GM21515 (cell line): ENCODE measurements around the gene ATMIN.

Experiments
- ATAC-seq: cut with Tn5 transposase; IDR thresholded peaks from one replicate; pipeline ENCODE4 v1.9.1; 2021; ENCODE audit not compliant: unreplicated experiment

ATMIN gene

DNA sequence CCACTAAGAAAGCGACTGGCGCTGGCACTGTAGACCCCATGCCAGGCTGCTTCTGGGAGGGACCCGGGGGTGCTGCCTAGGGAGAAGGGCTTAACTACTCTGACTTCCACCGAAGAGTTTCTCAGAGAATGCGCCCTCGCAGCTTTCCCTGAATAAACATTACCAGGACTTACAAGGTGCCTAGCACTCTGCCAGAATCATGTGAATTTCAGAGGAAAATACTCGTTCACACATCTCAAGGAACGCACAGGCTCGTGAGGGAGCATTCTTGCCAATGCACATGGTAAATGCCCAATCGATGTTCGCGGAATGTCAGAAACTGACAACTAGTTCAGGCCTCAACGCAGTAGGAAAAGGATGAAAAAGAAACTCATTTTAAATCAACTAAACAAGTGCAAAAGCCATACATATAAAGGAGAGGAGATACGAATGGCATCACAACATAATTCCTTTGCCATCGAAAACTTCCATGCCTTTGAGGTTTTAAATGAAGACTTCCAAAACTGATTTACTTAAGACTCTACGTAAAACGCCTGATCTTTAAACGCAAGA lies 30.0 kb upstream of the ATMIN start:
- no peak for ATAC-seq

DNA sequence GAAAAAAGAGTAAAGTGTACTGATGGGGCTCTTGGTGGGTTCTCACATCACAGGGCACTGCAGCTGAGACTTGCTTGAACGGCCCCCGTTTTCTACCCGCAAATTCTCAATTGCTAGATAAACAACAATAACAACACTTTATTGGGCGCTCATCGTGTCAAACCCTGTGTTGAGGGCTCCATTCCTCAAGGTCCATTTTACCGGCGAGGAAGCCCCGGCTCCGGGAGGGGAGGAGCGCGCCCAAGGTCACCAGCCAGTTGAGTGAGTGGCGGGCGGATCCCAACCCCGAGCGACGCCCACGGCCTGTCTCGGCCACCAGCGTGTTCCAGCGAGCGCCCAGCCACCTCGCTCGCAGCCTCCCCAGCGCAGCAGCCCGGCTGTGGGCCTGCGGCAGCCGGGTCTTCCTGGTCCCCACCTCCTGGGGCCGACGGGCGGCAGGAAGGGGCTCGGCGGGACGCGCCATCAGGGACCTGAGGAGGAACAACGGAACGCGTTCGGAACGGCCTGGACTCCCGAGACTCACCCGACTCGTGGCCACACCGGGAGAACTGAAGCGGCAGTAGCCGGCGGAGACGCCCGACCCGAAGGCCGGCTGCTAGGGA lies 29.3 kb upstream of the ATMIN start:
- ATAC-seq = peak; percentile 29

DNA sequence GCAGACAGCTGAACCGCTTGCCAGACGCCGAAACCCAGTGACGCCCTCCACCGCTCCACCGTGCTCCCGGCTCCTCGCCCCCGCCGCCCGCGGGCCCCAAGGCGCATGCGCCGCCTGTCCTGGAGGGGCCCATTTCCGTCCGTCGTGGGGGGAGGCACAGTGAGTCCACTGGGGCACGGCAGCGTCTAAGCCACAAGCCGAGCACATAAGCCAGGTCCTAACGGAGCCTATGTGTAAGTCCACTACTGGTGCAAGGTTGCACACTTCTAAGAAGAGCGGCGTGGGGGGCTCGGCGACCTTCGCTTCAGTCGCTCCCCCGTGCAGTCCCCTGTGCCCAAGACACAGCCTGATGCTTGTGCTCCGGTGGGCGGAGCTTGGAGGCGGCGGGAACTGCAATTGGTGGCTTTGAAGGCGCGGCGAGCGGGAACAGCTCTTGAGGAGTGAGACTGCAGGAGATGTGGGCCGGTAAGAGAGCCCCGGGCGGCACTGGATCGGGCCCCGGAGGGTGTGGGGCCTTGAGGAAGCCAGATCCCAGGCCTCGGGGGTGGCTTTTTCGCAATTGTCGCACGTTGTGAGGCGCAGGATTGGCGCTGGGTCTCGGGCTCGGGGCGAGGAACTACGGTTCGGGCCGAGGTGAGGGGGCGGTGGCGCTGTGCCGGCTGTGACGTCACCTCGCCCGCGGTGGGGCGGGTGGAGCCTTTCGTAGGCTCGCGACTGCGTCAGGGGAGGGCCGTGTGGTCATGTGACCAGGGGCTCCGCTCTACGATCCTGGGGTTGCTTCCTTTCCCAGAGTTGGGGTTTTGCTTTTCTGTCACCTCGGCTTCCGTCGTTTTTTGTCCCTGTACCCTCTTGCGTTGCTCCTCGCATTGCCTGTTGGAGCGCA lies 28.6 kb upstream of the ATMIN start, which contains the start of the genes CENPN and CMC2:
TSS of gene CENPN (plus strand) at position 402 of the 883 bp plus-strand sequence. CDS start 4,726 bp downstream, outside the sequence.
TSS of gene CMC2 (minus strand) at position 73 of the 883 bp plus-strand sequence. CDS start 9,491 bp downstream, outside the sequence.
- ATAC-seq = peak; percentile 83

DNA sequence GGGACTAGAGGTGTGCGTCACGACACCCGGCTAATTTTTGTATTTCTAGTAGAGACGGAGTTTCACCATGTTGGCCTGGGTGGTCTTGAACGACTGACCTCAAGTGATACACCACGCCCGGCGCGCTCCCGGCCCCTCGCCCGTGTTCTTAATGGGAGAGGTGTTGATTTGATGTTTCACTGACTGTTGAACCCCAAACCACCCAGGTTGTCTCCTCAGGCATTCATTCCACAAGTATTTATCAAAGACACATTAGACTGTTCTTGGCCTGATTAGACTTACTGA lies 27.2 kb upstream of the ATMIN start:
- ATAC-seq = no peak

DNA sequence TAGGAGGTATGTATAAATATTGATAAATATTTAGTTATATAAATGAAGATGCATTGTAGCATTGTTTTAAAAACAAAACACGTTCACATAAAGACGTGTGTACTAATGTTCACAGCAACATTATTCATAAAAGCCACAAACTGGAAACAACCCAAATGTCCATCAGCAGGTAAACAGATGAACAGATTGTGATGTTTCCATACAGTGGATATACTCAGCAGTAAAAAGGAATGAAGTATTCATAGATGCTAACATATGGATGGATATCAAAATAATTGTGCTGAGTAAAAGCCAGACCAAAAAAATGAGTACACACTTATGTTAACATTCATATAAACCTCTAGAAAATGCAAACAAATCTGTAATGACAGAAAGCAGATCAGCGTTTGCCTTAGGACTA lies 22.7 kb upstream of the ATMIN start:
- no peak for ATAC-seq

DNA sequence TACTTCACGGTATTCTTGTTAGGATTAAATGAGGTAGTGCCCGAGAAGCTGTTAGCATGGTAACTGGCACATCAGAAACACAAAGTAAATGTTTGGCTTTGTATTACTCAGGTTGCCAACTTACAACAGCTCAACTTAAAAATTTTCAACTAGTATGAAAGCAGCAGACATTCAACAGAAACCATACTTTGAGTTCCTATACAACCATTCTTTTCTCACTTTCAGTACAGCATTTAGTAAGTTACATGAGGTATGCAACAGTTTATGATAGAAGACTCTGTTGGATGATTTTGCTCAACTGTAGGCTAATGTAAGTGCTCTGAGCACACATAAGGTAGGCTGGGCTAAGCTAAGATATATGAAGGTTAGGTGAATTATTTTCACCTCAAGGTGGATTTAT lies 21.0 kb upstream of the ATMIN start:
- no peak for ATAC-seq

DNA sequence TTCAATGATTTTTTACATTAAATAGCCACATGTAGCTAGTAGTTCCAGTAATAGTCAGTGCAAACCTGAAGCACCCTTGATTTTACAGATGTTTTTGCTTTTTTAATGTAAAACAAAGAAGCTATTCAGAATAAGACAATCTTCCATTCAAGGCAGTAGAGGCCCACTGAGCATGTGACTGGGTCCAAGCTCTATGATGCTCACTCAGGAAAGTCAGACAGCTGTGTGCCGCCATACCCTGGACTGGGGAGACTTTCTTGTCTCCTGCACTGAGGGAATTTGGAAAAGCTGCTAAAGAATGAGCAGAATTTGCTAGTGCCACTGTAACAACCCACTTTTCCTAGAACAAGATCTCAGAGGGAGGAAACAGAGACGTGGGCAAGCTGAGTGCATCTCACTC lies 17.1 kb upstream of the ATMIN start:
- ATAC-seq = no peak

DNA sequence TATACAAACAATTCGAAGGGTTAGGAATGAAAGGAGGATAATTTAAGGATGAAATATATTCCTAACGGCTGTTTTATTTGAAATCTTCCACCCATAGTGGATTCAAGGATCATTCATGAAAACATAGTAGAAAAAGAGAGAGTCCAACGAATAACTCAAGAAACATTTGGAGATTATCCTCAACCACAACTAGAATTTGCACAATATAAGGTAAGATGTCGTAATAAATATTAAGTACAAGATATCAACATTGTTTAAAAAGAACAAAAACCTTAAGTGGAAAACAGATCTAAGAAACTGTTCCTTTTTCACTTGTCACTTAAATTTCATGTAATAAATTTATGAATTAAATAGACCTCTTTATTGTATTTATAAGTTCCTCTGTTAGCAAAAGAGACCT lies 9.2 kb upstream of the ATMIN start:
- ATAC-seq = no peak

DNA sequence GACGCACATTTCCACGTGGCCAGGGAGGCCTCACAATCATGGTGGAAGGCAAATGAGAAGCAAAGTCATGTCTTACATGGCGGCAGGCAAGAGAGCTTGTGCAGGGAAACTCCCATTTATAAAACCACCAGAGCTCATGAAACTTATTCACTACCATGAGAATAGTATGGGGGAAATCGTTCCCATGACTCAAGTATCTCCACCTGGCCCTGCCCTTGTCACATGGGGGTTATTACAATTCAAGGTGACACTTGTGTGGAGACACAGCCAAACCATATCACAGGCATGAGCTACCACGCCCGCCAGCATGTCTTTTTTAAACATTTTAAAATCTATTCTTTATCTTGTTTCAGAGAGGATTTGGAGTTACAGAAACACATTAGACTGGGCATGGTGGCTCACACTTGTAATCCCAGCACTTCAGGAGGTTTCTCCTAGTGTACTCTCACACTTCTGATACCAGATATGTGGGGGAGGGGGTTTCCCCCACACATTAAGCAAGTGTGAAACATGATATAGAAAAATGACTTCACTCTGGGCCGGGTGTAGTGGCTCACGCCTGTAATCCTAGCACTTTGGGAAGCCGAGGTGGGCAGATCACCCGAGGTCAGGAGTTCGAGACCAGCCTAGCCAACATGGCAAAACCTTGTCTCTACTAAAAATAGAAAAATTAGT lies 5.6 kb upstream of the ATMIN start:
- no peak for ATAC-seq

DNA sequence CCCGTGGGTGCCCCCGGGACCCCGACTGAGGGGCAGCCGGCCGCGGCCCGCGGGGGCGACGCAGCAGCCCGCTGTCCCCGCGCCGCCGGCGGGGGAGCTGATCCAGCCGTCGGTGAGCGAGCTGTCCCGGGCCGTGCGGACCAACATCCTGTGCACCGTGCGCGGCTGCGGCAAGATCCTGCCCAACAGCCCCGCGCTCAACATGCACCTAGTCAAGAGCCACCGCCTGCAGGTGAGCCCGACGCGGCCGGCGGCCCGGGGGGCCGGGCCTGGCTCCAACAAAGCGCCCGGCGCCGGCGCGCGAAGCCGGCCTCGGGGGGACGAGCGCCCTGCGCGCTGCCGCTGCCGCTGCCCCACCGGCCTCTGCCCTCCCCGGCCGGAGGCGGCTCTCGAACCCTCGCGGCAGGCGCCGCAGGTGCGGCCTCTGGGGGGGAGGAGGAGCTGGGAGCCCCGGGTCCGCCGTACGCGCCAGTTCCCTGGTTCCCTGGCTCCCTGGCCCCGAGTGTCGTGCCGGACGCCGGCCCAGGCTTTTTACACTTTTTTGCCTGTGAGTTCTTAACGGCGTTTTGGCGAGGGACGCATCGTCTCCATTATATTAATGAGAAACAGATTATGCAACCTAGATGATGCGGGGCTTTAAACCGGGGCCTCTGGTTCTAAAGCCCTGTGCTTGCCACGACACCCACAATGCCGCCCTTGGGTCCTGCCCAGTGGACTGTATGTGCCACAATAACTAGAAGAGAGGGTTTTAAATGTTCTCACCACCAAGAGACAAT lies 521 bp downstream of the ATMIN start:
- peak; percentile 58 for ATAC-seq

DNA sequence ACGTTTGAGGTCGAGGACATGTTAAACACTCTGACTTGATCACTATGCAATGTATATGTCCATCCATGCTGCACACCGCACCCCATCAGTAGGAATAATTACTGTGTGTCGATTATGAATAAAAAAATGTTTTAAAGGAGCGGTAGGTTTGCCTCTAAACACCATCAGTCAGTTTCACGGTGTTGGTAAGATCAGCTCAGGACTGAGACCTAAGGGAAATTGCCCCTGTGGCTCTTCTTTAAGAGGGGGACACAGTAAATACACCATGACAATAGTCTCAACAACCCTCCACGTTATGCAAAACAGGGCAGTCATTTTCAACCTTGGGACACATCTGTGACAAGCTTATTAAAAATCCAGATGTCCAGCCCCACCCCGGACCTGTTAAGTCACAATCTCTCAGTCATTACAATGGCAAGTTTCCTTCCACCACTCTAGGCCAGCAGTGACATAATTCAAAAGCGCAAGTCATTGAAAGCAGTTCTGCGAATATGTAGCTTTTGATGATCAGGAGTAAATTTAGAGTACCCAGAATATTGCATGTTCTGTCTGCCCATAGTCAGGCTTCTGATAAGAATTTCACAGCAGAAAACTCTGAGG lies 1.2 kb downstream of the ATMIN start:
- no peak for ATAC-seq

DNA sequence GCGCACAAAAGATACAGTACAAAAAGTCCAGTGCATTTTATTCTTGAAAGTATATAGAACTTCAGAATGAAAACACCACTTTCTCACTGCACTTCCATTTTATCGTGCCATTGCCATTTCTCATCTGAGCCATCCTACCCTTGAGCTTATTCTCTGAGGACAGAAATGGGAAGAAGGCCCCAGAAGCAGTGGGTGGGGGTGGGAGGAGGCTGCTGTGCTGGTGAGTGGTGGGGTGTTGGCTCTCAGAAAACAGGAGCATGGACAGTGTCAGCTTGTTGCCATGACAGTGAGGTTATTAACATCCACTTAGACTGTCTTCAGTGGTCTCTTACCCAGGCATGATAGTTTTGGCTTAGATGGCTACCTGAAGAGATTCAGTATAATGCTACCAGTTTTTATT lies 4.5 kb downstream of the ATMIN start:
- ATAC-seq = no peak

DNA sequence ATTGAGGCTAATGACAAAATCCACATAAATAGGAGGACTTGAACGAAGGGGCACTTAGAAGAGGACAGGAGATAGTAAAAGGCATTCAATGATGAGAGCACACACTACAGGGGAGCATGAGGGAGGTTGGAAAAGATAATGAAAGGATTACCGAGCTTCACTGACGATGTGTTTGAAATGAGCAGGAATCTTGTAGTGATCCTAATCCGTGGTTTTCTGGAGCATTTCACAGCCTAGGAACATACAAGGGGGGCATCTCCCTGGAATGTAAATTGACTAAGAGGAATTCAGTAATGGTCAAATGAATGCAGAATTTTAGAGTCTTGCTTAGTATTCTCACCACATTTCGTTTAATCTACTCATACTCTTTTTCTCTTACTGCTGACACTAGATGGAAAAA lies 5.2 kb downstream of the ATMIN start:
- ATAC-seq = no peak

DNA sequence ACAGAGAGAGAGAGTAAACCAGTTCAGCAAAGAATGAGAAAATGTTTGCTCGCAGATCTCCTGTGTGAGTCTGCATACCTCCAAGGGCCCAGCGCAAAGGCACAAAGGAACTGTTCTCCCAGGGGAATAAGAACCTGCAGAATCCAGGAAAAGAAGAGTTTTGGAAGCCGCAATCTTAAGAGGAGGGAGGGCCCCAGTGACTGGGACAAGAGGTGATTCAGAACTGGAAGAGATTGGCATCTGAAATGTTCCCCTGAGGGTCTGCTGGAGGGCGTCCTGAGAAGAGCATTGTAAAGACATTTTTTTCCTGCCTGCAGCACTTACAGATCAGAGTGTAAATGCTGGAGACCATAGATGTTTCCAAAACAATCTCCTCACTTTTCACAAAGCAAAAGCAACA lies 6.1 kb downstream of the ATMIN start:
- ATAC-seq = no peak

DNA sequence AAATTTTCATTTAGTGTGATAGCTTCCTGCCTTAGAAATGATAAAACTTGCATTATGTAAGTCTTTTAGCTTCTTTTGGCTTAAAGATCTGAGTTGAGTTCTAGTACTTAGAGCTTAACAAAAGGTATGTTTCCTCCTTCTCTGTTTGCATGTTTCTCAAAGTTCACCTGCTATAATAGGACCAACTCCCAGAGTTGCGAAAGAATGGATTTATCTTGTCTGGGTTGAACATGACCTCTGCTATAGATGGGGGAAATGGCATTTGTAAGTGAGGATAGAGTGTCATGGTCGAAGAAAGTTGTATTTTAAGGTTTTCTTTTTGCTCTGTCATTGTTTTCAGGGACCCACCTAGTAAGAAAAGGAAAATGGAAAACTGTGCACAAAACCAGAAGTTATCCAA lies 7.2 kb downstream of the ATMIN start:
- ATAC-seq = no peak

DNA sequence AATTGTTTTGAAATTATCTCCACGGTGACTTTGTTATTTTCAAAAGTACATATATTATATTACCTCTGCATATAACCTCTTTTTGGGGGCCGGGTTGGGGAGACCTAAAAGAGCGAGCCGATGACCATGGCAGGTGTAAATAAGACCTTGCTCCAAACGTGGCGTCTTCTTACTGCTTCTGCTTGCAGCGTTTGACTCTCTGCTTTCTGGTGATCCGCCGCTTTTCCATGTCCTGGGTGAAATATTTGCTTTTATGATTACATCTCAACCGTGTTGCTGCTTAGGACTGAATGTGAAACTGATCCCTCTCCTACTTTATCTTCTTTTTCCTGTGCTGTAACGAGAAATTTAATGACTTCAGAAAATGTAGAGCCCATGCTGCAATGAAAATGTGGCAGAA lies 18.1 kb downstream of the ATMIN start:
- ATAC-seq = no peak

DNA sequence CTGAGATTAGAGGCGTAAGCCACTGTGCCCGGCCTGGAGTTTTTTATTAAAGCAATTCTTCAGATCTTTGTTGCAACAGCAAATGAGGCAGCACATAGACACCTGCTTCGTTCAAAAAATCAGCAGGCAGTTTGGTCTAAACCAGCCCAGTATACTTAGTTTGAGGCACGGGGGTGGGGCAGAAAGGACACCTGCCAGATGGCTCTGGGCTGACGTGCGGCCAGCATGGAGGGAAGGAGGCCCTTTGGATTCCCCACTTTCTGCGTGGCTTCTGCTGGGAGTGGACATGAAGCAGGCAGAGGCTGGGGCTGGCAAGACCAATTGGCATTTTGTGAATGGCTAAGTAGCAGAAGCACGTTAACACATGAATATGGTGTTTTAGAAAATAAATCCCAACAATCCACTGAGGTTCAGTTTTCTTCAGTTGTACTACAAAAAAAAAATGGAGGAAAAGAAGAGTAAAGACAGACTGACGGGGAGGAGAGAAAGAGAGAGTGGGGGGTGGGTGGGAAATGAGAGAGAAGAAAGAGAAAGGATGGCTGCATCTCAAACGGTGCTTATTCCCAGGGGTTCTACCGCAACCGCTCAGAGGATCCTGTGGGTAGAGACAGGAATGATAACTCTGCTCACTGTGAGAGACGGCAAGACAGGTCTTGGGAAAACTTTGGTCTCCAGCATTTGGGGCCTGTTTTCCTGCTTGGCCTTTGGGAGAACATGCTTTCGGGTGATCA lies 25.1 kb downstream of the ATMIN start:
- no peak for ATAC-seq

DNA sequence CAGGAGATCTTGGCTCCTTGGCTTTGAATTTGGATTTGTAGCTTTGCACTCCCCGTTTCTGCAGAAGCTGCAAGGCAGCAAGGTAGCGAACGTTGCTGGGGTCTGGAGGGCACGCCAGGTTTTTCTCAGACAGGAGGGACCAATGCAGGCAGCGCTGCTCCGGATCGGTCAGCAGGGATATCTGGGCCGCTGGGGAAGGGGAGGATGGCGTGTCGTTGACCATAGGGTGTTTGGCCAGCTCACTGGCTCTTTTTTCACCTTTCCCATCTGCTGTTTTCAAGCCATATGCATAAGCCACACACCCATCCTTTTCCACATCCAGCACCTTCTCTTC lies 25.6 kb downstream of the ATMIN start:
- ATAC-seq = no peak

DNA sequence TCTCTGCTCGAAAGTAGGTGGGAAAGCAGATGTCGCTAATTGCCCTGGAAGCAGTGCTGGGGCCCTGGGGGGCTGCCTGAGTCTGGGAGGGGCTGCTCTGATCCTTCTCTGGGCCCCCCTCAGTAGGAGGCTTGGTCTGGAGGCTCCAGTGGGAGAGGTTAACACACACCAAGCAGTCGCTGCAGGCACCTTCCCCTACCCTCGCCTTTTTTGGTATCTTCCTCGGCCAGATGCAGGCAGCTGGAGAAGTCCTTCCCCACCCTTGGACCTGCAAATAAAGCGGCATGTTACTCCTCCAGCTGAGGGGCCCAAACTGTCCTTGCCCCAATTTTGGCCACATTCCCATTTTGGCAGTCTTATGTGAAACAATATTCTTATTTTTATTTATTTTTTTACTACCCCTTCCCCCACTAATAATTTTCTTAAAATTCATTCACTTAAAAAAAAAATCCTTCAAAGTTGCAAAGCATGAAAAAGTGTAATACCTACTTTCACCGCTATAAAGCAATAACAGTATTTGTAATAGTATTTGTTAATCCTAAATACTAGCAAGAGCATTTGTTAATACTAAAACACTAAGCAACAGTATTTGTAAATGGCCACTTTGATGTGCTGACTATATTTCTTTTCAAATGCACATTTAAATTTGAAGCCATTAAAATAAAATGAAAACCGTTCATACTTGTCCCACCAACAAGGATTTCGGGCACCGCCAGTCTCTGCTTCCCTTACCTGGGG lies 26.4 kb downstream of the ATMIN start:
- no peak for ATAC-seq
